Smooth muscle cell (in vitro differentiated cells): ENCODE results near the gene SYNJ2. TPM values are rescaled to one million over a fixed set of nuclear protein-coding genes. Genes with fewer than 3 reads are reported as not detected.

ENCODE experiments used
- DNase-seq: peaks from one replicate; lab custom pipeline; 2025; ENCODE audit not compliant: unreplicated experiment; lab: John Stamatoyannopoulos, UW
- H2AFZ ChIP-seq: fragments of 200-600 bp; sonication (generic); 2 replicates; pipeline ENCODE4 v1.6.0; 2016; ENCODE audit warnings: antibody characterized with exemption, low read depth, mild to moderate bottlenecking
- H3F3A ChIP-seq: fragments of 200-600 bp; sonication (generic); 2 replicates; pipeline ENCODE4 v1.6.0; 2017; ENCODE audit warnings: antibody characterized with exemption, low read depth
- H3K27ac ChIP-seq: fragments of 200-600 bp; sonication (generic); 2 replicates; pipeline ENCODE4 v1.5.1; 2016; ENCODE audit warnings: low read depth, mild to moderate bottlenecking
- H3K27me3 ChIP-seq: fragments of 200-600 bp; sonication (generic); 2 replicates; pipeline ENCODE4 v1.6.1; 2016; ENCODE audit warnings: low read depth, mild to moderate bottlenecking
- H3K36me3 ChIP-seq: fragments of 200-600 bp; sonication (generic); 2 replicates; pipeline ENCODE4 v1.5.1; 2016; ENCODE audit warnings: low read depth
- H3K4me1 ChIP-seq: fragments of 200-600 bp; sonication (generic); 2 replicates; pipeline ENCODE4 v1.5.1; 2016; ENCODE audit warnings: low read depth
- H3K4me2 ChIP-seq: fragments of 200-600 bp; sonication (generic); 2 replicates; pipeline ENCODE4 v1.6.0; 2016; ENCODE audit warnings: mild to moderate bottlenecking
- H3K4me3 ChIP-seq: fragments of 200-600 bp; sonication (generic); 2 replicates; pipeline ENCODE4 v1.5.1; 2016; ENCODE audit warnings: mild to moderate bottlenecking
- H3K79me2 ChIP-seq: fragments of 200-600 bp; sonication (generic); 2 replicates; pipeline ENCODE4 v1.6.0; 2016; ENCODE audit warnings: low read depth, mild to moderate bottlenecking
- H3K9ac ChIP-seq: fragments of 200-600 bp; sonication (generic); 2 replicates; pipeline ENCODE4 v1.6.0; 2016; ENCODE audit warnings: low read depth
- H3K9me3 ChIP-seq: fragments of 200-600 bp; sonication (generic); replicated peaks from 2 replicates; pipeline ENCODE4 v1.5.1; 2016; ENCODE audit warnings: low read depth
- H4K20me1 ChIP-seq: fragments of 200-600 bp; sonication (generic); 2 replicates; pipeline ENCODE4 v1.6.0; 2016; ENCODE audit warnings: low read depth
- WGBS: methylation state at CpG from one replicate; pipeline ENCODE4 v1.1.7; 2016; ENCODE audit warnings: low lambda C conversion rate; 5-methylcytosine and 5-hydroxymethylcytosine counted together
- polyA plus RNA-seq: library from polyadenylated mRNA; unstranded; fragments of >200 nt; fragmentation: Nextera tagmentation; extraction: Ambion mirVana; gene quantifications from 2 replicates; pipeline ENCODE4 v1.2.1, GENCODE V29; 2016
- total RNA-seq: library from RNA; depleted of rRNA; stranded (reverse); fragments of >200 nt; gene quantifications from 2 replicates; pipeline ENCODE4 v1.2.3, GENCODE V29; 2014
- TF ChIP-seq, protein P1 (sequence below): fragments of 200-600 bp; sonication (generic); IDR thresholded peaks from 2 replicates; pipeline ENCODE4 v1.5.1; 2017; ENCODE audit warnings: borderline replicate concordance, mild to moderate bottlenecking, antibody characterized with exemption; ENCODE audit not compliant: insufficient read depth, poor library complexity, severe bottlenecking

Gene SYNJ2
- total and polyA plus RNA-seq, 2 experiments from 2014 or later, result 6.0 to 6.1 TPM

DNA sequence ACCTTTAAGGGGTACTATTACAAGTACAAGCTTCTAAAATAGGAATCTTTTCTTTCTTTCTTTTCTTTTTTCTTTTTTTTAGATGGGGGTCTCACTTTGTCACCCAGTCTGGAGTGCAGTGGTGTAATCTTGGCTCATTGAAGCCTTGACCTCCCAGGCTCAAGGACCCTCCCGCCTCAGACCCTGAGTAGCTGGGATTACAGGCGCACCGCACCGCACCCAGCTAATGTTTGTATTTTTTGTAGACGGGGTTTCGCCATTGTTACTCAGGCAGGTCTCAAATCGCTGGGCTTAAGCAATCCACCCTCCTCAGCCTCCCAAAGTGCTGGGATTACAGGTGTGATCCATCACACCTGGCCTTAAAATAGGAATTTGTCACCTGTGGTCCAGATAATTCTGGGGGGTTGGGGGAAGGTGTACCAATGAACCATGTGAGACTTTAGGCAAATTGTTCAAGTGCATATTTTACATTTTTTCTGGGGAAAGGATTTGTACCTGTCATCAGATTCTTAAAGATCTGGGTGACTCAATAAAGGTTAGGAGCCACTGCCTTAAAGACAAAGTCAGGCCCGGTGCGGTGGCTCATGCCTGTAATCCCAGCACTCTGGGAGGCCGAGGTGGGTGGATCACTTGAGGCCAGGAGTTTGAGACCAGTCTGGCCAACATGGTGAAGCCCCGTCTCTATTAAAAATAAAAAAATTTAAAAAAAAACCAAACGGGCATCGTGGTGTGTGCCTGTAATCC is 19.7 kb upstream of the SYNJ2 start:
- TF ChIP-seq, protein P1, sequence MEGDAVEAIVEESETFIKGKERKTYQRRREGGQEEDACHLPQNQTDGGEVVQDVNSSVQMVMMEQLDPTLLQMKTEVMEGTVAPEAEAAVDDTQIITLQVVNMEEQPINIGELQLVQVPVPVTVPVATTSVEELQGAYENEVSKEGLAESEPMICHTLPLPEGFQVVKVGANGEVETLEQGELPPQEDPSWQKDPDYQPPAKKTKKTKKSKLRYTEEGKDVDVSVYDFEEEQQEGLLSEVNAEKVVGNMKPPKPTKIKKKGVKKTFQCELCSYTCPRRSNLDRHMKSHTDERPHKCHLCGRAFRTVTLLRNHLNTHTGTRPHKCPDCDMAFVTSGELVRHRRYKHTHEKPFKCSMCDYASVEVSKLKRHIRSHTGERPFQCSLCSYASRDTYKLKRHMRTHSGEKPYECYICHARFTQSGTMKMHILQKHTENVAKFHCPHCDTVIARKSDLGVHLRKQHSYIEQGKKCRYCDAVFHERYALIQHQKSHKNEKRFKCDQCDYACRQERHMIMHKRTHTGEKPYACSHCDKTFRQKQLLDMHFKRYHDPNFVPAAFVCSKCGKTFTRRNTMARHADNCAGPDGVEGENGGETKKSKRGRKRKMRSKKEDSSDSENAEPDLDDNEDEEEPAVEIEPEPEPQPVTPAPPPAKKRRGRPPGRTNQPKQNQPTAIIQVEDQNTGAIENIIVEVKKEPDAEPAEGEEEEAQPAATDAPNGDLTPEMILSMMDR, result no peak
- no peaks in the 10 kb centered on the region for H3K4me1 ChIP-seq
- no peaks in the 10 kb centered on the region for H3K36me3 ChIP-seq
- no peak overlapping the region for H2AFZ ChIP-seq
- no peaks in the 10 kb centered on the region for H3K27me3 ChIP-seq
- H3K4me2 ChIP-seq, result no peak overlapping the region
- no peaks in the 10 kb centered on the region for H4K20me1 ChIP-seq
- no peak overlapping the region for H3K27ac ChIP-seq
- no peaks in the 10 kb centered on the region for H3K79me2 ChIP-seq
- H3K4me3 ChIP-seq, result no peak overlapping the region
- H3F3A ChIP-seq, result no peaks in the 10 kb centered on the region
- no peak for DNase-seq
- H3K9me3 ChIP-seq, result no peaks in the 10 kb centered on the region
- no peak overlapping the region for H3K9ac ChIP-seq
- WGBS, result 88% methylated on average over 13 of the region's 13 CpGs

DNA sequence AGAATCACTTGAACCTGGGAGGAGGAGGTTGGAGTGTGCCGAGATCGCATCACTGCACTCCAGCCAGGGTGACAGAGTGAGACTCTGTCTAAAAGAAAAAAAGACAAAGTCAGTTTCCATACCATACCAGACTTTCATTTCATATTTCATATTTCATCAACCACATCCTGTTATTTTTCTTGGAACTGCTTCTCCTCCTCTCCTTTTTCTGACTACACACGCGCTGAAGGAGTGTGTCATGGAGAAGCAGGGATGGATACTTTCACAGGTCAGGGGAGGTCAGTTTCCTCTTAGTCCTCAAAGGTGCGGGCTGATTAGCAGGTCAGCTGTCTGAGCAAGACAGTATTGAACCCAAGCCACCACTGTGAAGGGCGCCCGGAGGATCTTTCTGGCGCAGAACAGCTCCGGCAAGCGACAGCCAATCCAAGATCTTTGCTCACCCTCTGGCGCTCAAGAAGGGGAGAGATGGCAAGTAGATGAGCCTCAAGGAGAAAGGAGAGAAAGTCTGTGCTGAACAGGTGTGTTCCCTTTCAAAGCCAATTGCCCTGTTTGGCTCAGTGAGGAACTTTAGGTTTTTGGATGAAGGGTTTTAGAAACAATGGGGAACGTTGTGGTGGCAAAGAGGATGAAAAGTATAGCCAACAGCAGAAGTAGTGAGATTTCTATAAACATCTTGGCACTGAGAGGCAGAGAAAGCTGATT is 18.9 kb upstream of the SYNJ2 start:
- TF ChIP-seq, protein P1, result no peak
- Histone ChIP-seq H4K20me1 (no peaks in the 10 kb centered on the region), H2AFZ (no peak overlapping the region), H3K27me3 (no peaks in the 10 kb centered on the region), H3F3A (no peaks in the 10 kb centered on the region), H3K36me3 (no peaks in the 10 kb centered on the region), H3K4me2 (no peak overlapping the region), H3K4me1 (no peaks in the 10 kb centered on the region), H3K4me3 (no peak overlapping the region), H3K79me2 (no peaks in the 10 kb centered on the region), H3K9ac (no peak overlapping the region), H3K9me3 (no peaks in the 10 kb centered on the region), H3K27ac (no peak overlapping the region)
- DNase-seq, result no peak
- WGBS, result 94% methylated on average over 12 of the region's 12 CpGs

- Histone ChIP-seq H3K79me2 (no peaks in the 10 kb centered on the region), H3F3A (no peaks in the 10 kb centered on the region), H3K4me3 (no peak overlapping the region), H4K20me1 (no peaks in the 10 kb centered on the region), H3K9me3 (no peaks in the 10 kb centered on the region), H3K36me3 (no peaks in the 10 kb centered on the region), H3K4me2 (no peak overlapping the region), H2AFZ (no peak overlapping the region), H3K9ac (no peak overlapping the region), H3K4me1 (no peaks in the 10 kb centered on the region), H3K27ac (no peak overlapping the region), H3K27me3 (no peaks in the 10 kb centered on the region)
- no peak for DNase-seq
- TF ChIP-seq, protein P1, result no peak
- 37% methylated on average over 3 of the region's 3 CpGs for WGBS
These were observed 17.6 kb upstream of the SYNJ2 start for GRCh38 chr6:157964100-157964499.

GRCh38 chr6:157965387-157965786 is 16.3 kb upstream of the SYNJ2 start:
- no peaks in the 10 kb centered on the region for H3K4me1 ChIP-seq
- no peak overlapping the region for H3K9ac ChIP-seq
- H3F3A ChIP-seq, result no peaks in the 10 kb centered on the region
- no peaks in the 10 kb centered on the region for H3K79me2 ChIP-seq
- DNase-seq, result no peak
- H2AFZ ChIP-seq, result no peak overlapping the region
- H3K4me2 ChIP-seq, result no peak overlapping the region
- no peaks in the 10 kb centered on the region for H3K36me3 ChIP-seq
- H3K27me3 ChIP-seq, result no peaks in the 10 kb centered on the region
- 97% methylated on average over 3 of the region's 3 CpGs for WGBS
- no peaks in the 10 kb centered on the region for H3K9me3 ChIP-seq
- H4K20me1 ChIP-seq, result no peaks in the 10 kb centered on the region
- no peak overlapping the region for H3K27ac ChIP-seq
- TF ChIP-seq, protein P1, result no peak
- H3K4me3 ChIP-seq, result no peak overlapping the region
